Neuronal stem cell (in vitro differentiated cells): ENCODE data around the gene STAB2.

Experiments
- DNase-seq: peaks from one replicate; pipeline ENCODE4 v3.0.0-alpha.2; 2013; ENCODE audit warnings: low spot score
- H2AFZ ChIP-seq: one replicate; pipeline ENCODE4 v1.6.1; 2013; ENCODE audit warnings: mild to moderate bottlenecking, low read length, inconsistent platforms
- H2AK5ac ChIP-seq: 2 replicates; pipeline ENCODE4 v1.6.1; 2013; ENCODE audit warnings: low read depth, mild to moderate bottlenecking, inconsistent platforms, low read length, moderate library complexity, mixed read lengths
- H2BK120ac ChIP-seq: 2 replicates; pipeline ENCODE4 v1.6.1; 2013; ENCODE audit warnings: low read depth, mild to moderate bottlenecking, inconsistent platforms, low read length, moderate library complexity, mixed read lengths
- H2BK12ac ChIP-seq: one replicate; pipeline ENCODE4 v1.6.1; 2013; ENCODE audit warnings: low read length, inconsistent platforms
- H2BK15ac ChIP-seq: 2 replicates; pipeline ENCODE4 v1.6.1; 2013; ENCODE audit warnings: mild to moderate bottlenecking, low read length, inconsistent platforms, mixed read lengths
- H2BK5ac ChIP-seq: one replicate; pipeline ENCODE4 v1.6.1; 2013; ENCODE audit warnings: inconsistent platforms, mild to moderate bottlenecking, low read length, moderate library complexity
- H3K14ac ChIP-seq: one replicate; pipeline ENCODE4 v1.6.1; 2013; ENCODE audit warnings: low read length, inconsistent platforms
- H3K18ac ChIP-seq: 2 replicates; pipeline ENCODE4 v1.6.1; 2013; ENCODE audit warnings: low read length, inconsistent platforms
- H3K23ac ChIP-seq: 2 replicates; pipeline ENCODE4 v1.6.1; 2013; ENCODE audit warnings: low read depth, mild to moderate bottlenecking, mixed read lengths, low read length, inconsistent platforms; ENCODE audit not compliant: poor library complexity
- H3K27ac ChIP-seq: replicated peaks from 3 replicates; pipeline ENCODE4 v1.5.1; 2013; ENCODE audit warnings: low read length, inconsistent platforms
- H3K27me3 ChIP-seq, 3 experiments: 2 replicates each; pipeline ENCODE4 v1.6.1; 2013; ENCODE audit warnings: low read length in 3 of 3, mild to moderate bottlenecking in 2 of 3, inconsistent platforms in 1 of 3, low read depth in 1 of 3, mixed read lengths in 1 of 3, moderate library complexity in 1 of 3; ENCODE audit not compliant: control insufficient read depth in 3 of 3, insufficient read depth in 3 of 3
- H3K36me3 ChIP-seq, 2 donors: replicated peaks in 1 of 2; 2 replicates each; pipeline ENCODE4 v1.6.1; 2013; ENCODE audit warnings: low read length in 2 of 2; ENCODE audit not compliant: control insufficient read depth in 2 of 2, insufficient read depth in 2 of 2
- H3K4ac ChIP-seq: 2 replicates; pipeline ENCODE4 v1.6.1; 2013; ENCODE audit warnings: inconsistent platforms, mild to moderate bottlenecking, low read length, moderate library complexity
- H3K4me1 ChIP-seq, 2 donors: 1 replicate in 1 of 2; 2 replicates in 1 of 2; pipeline ENCODE4 v1.6.1; 2013; ENCODE audit warnings: low read length in 2 of 2, low read depth in 1 of 2; ENCODE audit not compliant: control insufficient read depth in 2 of 2, insufficient read depth in 1 of 2
- H3K4me2 ChIP-seq: one replicate; pipeline ENCODE4 v1.6.1; 2013; ENCODE audit warnings: mild to moderate bottlenecking, low read length, inconsistent platforms; ENCODE audit not compliant: insufficient read depth, poor library complexity, severe bottlenecking
- H3K4me3 ChIP-seq, 2 donors: 2 replicates each; pipeline ENCODE4 v1.5.1; 2013; ENCODE audit warnings: low read length in 2 of 2, mild to moderate bottlenecking in 2 of 2, inconsistent platforms in 1 of 2, moderate library complexity in 1 of 2
- H3K79me1 ChIP-seq: one replicate; pipeline ENCODE4 v1.6.1; 2013; ENCODE audit warnings: low read depth, mild to moderate bottlenecking, inconsistent platforms, low read length, moderate library complexity
- H3K9ac ChIP-seq: one replicate; pipeline ENCODE4 v1.6.1; 2013; ENCODE audit warnings: mild to moderate bottlenecking, low read depth, low read length, inconsistent platforms; ENCODE audit not compliant: poor library complexity
- H3K9me3 ChIP-seq, 2 donors: replicated peaks in 1 of 2; 2 replicates each; pipeline versions ENCODE3 to v1.6.1; 2013; ENCODE audit warnings: low read length in 2 of 2, mild to moderate bottlenecking in 2 of 2, inconsistent platforms in 1 of 2, low read depth in 1 of 2, mixed read lengths in 1 of 2, moderate library complexity in 1 of 2; ENCODE audit not compliant: control insufficient read depth in 2 of 2, insufficient read depth in 1 of 2
- H4K8ac ChIP-seq: one replicate; pipeline ENCODE4 v1.6.1; 2013; ENCODE audit warnings: low read depth, mild to moderate bottlenecking, inconsistent platforms, low read length, moderate library complexity
- H4K91ac ChIP-seq: one replicate; pipeline ENCODE4 v1.6.1; 2013; ENCODE audit warnings: low read length, low read depth, mild to moderate bottlenecking, inconsistent platforms; ENCODE audit not compliant: poor library complexity
- WGBS, 2 donors: extraction: QIAGEN DNeasy Blood & Tissue Kit; methylation state at CpG; one replicate each; pipeline ENCODE4 v1.1.7; 2013; ENCODE audit warnings: missing lambda C conversion rate in 2 of 2, mixed read lengths in 1 of 2; ENCODE audit not compliant: insufficient read length in 2 of 2, insufficient replicate concordance in 1 of 2; ENCODE audit errors: extremely low coverage in 2 of 2; 5-methylcytosine and 5-hydroxymethylcytosine counted together

STAB2 gene

DNA sequence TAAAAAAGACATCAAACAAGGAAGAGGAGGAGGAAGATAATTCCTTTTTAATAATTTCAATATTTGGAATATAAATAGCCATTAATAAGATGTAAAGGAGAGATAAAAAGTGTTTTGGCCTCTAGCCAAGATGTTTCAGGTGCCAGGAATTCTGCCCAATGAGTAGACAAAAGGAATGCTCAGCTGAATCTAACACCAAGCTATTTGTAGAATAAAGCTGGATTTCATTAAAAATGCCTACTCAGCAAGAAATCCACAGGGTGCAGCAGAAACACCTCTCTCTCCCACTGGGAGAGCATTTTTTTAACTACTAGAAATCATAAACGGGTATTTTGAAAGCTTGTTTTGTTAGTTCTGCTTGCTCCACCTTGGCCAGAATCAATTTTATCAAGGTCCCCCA, 4.1 kb upstream of the STAB2 start:
- Histone ChIP-seq H3K4me2 (no peak overlapping the region), H3K4ac (no peak overlapping the region), H3K9me3 (no peaks in the 10 kb centered on the region), H2AFZ (no peak overlapping the region), H3K18ac (no peak overlapping the region), H2BK120ac (no peak overlapping the region), H3K4me1 (no peaks in the 10 kb centered on the region), H3K4me3 (no peak overlapping the region), H3K79me1 (no peaks in the 10 kb centered on the region), H4K91ac (no peak overlapping the region), H2BK5ac (no peak overlapping the region), H3K9ac (no peak overlapping the region), H4K8ac (no peak overlapping the region), H3K27ac (no peak overlapping the region), H3K23ac (no peak overlapping the region), H3K27me3 (no peaks in the 10 kb centered on the region), H2BK12ac (no peak overlapping the region), H3K14ac (no peak overlapping the region), H2BK15ac (no peak overlapping the region), H3K36me3 (no peaks in the 10 kb centered on the region), H2AK5ac (no peak overlapping the region)
- no CpG with 5 or more reads among the region's 1 CpG for WGBS, 2 donors
- no peak for DNase-seq

DNA sequence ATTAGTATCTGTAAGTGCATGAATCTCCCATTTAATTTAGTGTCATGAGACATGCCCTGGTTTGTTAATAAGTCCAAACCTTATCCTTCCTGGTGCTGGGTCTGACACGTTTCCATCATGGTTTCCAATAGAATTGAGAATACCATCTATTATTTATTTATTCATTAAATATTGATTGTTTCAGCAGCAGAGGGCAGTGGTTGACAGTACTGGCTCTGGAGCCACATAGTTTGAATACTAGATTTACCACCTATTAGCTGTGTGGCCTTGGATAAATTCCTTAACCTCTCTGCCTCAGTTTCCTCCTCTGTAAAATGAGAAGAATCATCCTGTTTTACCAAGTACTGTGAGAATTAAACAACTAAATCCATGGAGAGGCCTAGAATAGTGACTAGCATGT, 941 bp upstream of the STAB2 start:
- H3K14ac ChIP-seq, result no peak overlapping the region
- no peak overlapping the region for H3K9ac ChIP-seq
- DNase-seq, result no peak
- H4K91ac ChIP-seq, result no peak overlapping the region
- H3K27ac ChIP-seq, result no peak overlapping the region
- no peak overlapping the region for H3K4me3 ChIP-seq
- H4K8ac ChIP-seq, result no peak overlapping the region
- H2BK12ac ChIP-seq, result no peak overlapping the region
- no peaks in the 10 kb centered on the region for H3K36me3 ChIP-seq
- no peak overlapping the region for H3K4me2 ChIP-seq
- H2BK5ac ChIP-seq, result no peak overlapping the region
- no peak overlapping the region for H2AK5ac ChIP-seq
- no peak overlapping the region for H2BK15ac ChIP-seq
- H2AFZ ChIP-seq, result no peak overlapping the region
- no CpG with 5 or more reads among the region's 1 CpG for WGBS, 2 donors
- H2BK120ac ChIP-seq, result no peak overlapping the region
- H3K4ac ChIP-seq, result no peak overlapping the region
- H3K27me3 ChIP-seq, result no peaks in the 10 kb centered on the region
- H3K79me1 ChIP-seq, result no peaks in the 10 kb centered on the region
- no peaks in the 10 kb centered on the region for H3K9me3 ChIP-seq
- H3K18ac ChIP-seq, result no peak overlapping the region
- H3K23ac ChIP-seq, result no peak overlapping the region
- no peaks in the 10 kb centered on the region for H3K4me1 ChIP-seq

DNA sequence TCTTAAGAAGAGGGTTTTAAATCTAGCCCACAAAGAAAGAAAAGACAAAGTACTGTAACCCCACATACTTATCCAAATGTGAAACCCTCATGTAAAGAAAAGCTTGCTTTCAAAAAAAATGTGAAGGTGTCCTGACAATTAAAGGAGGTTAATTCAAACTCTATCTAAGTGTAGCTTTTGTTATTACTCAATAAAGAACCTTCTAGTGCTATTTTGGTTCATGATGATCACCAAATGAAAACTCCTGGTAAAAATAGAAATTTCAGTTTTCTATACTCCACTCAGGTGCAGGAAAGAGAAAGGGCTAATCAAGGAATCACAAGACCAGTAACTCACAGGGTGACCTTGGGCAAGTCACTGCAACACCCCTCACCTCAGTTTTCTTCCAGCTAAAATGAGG, 1.6 kb downstream of the STAB2 start:
- H3K4me3 ChIP-seq, result no peak overlapping the region
- no peaks in the 10 kb centered on the region for H3K27me3 ChIP-seq
- no peak overlapping the region for H2BK12ac ChIP-seq
- H2BK120ac ChIP-seq, result no peak overlapping the region
- H4K91ac ChIP-seq, result no peak overlapping the region
- H3K18ac ChIP-seq, result no peak overlapping the region
- no peaks in the 10 kb centered on the region for H3K79me1 ChIP-seq
- no peak overlapping the region for H3K4ac ChIP-seq
- no peak overlapping the region for H2BK5ac ChIP-seq
- H3K9me3 ChIP-seq, result no peaks in the 10 kb centered on the region
- H2AK5ac ChIP-seq, result no peak overlapping the region
- H3K36me3 ChIP-seq, result no peaks in the 10 kb centered on the region
- no peak overlapping the region for H3K23ac ChIP-seq
- no peak overlapping the region for H2AFZ ChIP-seq
- no peak for DNase-seq
- no peak overlapping the region for H3K9ac ChIP-seq
- H2BK15ac ChIP-seq, result no peak overlapping the region
- H3K4me2 ChIP-seq, result no peak overlapping the region
- H3K4me1 ChIP-seq, result no peaks in the 10 kb centered on the region
- H4K8ac ChIP-seq, result no peak overlapping the region
- H3K14ac ChIP-seq, result no peak overlapping the region
- H3K27ac ChIP-seq, result no peak overlapping the region

GRCh38 chr12:103589517-103589916, 2.4 kb downstream of the STAB2 start:
- Histone ChIP-seq H2BK15ac (no peak overlapping the region), H3K36me3 (no peaks in the 10 kb centered on the region), H3K9me3 (no peaks in the 10 kb centered on the region), H3K4me3 (no peak overlapping the region), H4K91ac (no peak overlapping the region), H3K9ac (no peak overlapping the region), H4K8ac (no peak overlapping the region), H3K79me1 (no peaks in the 10 kb centered on the region), H3K27ac (no peak overlapping the region), H3K27me3 (no peaks in the 10 kb centered on the region), H3K14ac (no peak overlapping the region), H2AFZ (no peak overlapping the region), H2BK12ac (no peak overlapping the region), H2AK5ac (no peak overlapping the region), H3K4me1 (no peaks in the 10 kb centered on the region), H3K4me2 (no peak overlapping the region), H2BK5ac (no peak overlapping the region), H3K4ac (no peak overlapping the region), H3K23ac (no peak overlapping the region), H2BK120ac (no peak overlapping the region), H3K18ac (no peak overlapping the region)
- WGBS, 2 donors, result no CpG with 5 or more reads among the region's 1 CpG
- DNase-seq, result no peak
